Vagina (tissue), 2 donors: Measurements from ENCODE around the gene ATG3.

Experiments
- CTCF ChIP-seq, 3 experiments: fragments of 450-650 bp in 2 of 3; fragments of 200-600 bp in 1 of 3; sonication (generic) in 1 of 3; IDR thresholded peaks; one replicate each; pipeline ENCODE4 v1.5.1; 2017 to 2019; ENCODE audit warnings: antibody characterized with exemption in 3 of 3, mild to moderate bottlenecking in 2 of 3, moderate library complexity in 2 of 3
- POLR2A ChIP-seq, 2 donors: fragments of 450-650 bp; IDR thresholded peaks; one replicate each; pipeline ENCODE4 v1.6.1; 2017; ENCODE audit warnings: antibody characterized with exemption in 2 of 2, mild to moderate bottlenecking in 2 of 2, moderate library complexity in 2 of 2

- TF ChIP-seq POLR2A (IDR thresholded peaks at IDR 0.05) (no peak), CTCF (IDR thresholded peaks at IDR 0.05) (no peak)
These were observed 48.4 kb upstream of the ATG3 start for GRCh38 chr3:112610121-112610520.
